Measurements from ENCODE around the gene RGS6.
A peak's percentile ranks its signal among the peaks of the same experiment; 100 is the strongest.

RGS6 gene

DNA sequence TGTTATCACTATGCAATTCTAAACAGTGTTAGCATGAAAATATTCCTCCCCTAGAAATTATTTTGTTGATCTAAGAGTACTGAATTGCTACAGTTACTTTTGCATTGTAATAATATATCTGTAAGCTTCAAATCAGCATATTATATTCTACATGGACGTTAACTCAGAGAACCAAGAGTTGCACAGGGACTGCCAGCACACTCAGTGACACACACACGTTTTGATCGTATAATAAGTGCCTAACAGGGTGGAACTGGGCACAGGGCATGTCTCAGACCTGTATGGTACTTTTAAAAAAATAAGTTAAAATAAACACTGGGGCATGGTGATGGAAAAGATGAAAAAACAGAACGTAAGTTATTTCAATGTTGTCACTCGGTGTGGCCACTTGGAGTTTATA, 451.6 kb downstream of the RGS6 start:
- no peak for DNase-seq (ENCODE audit: extremely low read depth in 1 of 2, low read depth in 1 of 2)

DNA sequence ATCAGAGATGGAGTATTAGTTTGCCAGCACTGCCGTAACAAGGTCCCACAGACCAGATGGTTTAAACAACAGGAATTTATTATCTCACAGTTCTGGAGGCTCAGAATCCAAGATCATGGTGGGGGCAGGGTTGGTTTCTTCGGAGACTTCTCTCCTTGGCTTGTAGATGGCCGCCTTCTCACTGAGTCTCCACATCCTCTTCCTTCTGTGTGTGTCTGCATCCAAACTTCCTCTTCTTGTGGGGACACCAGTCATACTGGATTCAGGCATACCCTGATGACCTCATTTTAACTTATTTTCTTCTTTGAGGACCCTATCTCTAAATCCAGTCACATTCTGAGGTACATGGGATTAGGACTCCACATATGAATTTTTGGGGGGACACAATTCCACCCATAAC, 455.5 kb downstream of the RGS6 start:
- no peak for DNase-seq (ENCODE audit: extremely low read depth in 1 of 2, low read depth in 1 of 2)

DNA sequence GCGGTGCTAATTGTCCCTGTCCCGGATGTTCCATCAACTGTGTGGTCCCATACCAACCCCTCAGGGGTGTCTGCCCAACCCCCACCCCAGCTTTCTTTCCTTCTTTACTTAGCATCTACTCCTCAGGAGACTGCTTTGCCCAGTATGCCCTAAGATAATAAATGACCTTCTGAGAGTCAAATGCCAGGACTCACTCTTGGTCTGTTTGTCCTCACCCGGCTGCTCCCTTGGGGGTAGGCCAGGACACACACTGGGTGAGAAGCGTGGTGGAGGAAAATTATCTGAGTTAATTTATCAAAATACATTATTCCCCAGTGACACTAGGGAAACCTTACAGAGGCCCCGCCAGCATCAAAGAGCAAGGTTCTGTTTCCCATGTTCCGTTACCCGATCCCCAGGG, 457.0 kb downstream of the RGS6 start:
- DNase-seq (ENCODE audit: extremely low read depth in 1 of 2, low read depth in 1 of 2) = no peak

DNA sequence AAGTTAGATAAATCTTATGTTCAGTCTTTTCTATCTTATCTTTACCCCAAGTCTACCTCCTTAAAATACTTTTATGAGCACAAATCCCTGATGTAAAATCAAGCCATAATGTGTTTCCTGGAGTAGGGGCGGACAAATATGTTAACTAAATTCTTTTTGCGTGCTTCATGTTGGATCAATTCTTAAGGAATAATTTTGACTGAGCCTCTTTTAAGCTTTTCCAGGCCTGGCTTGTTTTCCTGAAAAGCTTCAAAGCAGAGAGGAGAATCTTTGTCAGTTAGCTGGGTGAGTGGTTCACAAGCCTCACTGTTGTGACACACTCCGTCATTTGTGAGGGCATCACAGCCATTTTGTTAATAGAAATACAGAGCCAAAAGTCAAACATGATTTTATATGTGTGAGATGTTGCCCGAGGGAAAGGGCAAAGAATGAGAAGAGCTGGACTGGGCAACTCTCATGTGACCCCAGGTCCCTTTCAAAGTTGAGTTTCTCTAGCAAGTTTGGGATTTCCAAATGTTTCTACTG, 468.9 kb downstream of the RGS6 start:
- DNase-seq (ENCODE audit: extremely low read depth in 1 of 2, low read depth in 1 of 2) = no peak

DNA sequence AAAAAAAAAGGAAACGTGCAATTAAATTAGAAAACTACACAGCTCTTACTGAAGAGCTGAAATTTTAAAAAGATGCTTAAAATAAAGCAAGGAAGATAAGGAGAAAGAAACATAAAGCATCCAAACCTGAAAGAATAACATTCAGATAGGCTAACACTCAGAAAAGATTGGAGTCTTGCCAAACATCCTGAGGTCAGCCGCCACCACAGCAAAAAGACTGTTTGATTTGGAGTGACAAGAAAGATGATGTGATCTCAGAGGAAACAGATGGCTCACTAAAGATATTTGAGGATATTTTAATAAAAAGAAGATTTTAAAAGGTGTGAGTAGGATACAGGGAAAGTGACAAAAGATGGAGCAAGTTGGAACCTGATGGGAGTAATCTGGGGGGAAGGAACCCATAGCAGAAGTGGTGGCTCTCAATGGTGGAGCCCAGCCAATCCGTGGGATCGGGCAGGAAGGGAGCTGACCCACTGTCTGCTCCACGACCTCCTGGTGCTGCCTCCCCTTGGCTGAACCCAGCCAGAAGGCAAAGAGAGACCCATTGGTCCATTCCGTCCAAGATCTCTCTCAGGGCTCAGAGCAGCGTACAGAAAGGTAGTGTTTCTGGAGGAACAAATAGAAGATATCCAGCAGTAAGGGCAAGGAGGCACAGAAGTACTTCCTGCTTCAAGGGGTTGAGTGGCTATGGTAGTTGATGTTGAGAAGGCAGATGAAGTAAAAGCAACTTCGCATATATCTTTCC, 469.6 kb downstream of the RGS6 start:
- DNase-seq (ENCODE audit: extremely low read depth in 1 of 2, low read depth in 1 of 2) = no peak

DNA sequence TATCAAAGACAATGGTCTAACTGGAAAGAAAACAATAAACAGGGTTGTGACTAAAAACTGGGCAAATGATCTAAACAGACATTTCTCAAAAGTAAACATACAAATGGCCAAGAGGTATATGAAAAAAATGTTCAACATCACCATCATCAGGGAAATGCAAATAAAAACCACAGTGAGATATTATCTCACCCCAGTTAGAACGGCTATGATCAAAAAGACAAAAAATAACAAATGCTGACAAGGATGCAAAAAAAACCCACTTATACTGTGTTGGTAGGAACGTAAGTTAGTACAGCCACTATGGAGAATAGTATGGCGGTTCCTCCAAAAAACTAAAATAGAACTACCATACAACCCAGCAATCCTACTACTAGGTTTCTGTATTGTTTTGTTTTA, 470.1 kb downstream of the RGS6 start:
- no peak for DNase-seq (ENCODE audit: extremely low read depth in 1 of 2, low read depth in 1 of 2)

DNA sequence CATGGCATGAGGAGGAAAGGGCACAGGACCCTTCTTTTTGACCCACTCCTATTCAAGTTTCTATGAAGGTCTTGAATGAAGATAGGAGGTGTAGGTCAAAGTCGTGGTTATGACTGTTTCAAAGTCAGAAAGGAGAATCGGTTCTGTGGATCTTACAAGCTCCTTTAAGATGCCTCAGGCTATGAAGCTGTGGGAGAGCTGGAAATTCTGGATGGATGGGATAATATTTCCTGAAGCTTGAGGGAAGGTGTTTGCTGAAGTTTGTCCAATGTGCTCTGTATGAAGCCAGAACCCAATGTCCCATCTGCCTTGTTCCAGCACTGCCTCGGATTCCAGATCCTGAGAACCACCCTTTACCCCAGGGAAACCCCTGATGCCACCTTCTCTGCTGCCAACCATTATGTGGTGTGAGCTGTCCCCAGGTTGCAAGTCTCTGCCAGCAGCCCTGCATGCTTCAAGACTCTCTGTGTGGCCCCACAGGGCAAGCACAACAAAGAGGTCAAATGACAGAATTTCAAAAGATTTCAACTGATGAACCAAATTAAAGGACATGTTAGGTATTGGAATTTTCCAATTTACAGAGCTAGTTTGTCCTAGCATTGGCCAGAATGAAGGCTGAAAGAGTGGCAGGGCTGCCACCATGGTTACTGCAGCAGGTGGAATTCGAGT, 472.0 kb downstream of the RGS6 start:
- DNase-seq (ENCODE audit: extremely low read depth in 1 of 2, low read depth in 1 of 2) = no peak

DNA sequence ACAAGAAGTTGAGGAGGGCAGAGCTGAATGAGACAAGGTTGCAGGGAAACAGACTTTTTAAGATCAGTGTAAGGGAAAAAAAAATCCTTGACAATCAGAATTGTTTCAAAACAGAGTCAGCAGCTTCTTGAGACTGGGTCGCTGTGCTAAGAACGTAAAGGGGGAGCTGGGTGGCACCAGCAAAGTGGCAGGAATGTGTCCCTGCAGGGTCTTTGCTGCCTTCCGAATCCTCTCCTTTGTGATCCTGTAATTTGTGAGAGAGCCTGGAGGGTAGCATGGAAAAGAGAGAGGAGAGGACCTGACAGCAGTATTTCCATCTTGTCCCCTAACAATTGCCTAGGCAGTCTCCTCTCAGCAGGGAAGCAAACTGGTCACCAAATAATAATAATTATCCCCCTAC, 472.8 kb downstream of the RGS6 start:
- no peak for DNase-seq (ENCODE audit: extremely low read depth in 1 of 2, low read depth in 1 of 2)

DNA sequence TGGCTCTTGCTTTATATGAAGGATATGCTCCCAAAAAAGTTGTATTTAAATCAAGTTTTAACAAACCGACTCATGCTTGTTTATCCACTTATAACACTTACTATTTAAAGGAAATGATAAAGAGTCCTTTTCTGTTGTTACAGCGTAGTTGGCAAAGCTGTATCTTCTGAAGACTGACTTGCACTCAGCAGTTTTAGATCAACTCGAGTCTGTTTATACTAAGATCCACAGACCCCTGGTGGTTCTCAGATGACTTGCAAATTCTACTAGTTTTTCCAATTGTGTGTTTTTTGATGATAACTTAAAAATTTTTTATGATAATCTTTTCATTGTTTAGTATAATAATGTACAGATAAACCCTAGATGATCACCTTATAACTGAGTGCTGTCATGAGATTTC, 475.8 kb downstream of the RGS6 start:
- DNase-seq (ENCODE audit: extremely low read depth in 1 of 2, low read depth in 1 of 2) = no peak

DNA sequence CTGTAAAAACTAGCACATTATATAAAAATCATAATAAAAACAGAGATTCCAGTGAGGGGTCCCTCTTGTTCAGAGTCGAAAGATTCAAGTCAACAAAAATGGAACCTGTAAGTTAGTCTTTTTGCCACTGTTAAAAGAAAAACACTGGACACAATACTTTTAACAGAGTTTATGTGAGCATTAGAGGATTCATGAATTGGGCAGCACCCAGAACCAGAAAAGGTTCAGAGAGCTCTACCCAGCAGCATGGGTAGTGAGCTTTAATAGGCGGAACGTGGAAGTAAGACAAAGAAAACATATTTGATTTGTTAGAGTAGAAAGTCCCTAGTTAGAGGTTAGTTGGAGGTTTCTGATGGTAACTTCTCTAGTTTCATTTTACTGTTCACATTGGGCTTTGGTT, 476.8 kb downstream of the RGS6 start:
- DNase-seq (ENCODE audit: extremely low read depth in 1 of 2, low read depth in 1 of 2) = no peak

DNA sequence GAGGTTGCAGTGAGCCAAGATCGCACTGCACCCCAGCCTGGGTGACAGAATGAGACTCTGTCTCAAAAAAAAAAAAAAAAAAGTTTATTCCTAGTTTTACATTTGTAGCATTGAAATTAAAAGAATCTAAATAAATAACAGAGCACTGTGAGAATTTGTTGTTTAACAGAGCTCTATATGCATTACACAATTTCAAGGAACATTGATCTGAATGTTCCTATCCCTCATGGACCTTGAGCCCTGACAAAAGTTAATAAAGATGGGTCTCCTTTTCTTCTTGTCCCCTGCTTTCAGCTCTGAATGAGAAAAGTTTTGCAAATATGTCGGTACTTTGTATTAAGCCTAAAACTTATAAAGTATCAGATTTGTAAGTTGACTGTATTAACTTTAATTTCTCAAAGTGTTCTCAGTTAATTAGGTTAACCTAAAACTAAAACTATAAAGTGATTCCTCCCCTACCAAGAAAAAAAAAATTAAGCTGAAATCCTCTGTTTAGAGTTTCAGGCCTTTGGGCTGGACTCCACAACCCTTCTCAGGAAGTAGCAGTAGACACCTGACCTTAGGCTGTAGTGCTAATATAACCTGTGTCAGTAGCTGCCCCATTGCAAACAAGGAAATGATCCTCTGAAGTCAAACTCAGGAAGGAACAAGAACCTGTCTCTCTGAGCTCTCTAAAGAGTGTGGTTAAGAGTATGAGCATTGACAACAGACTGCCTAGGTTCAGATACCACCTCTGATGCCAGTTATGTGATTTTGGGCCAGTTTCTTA, 484.0 kb downstream of the RGS6 start:
- DNase-seq (ENCODE audit: extremely low read depth in 1 of 2, low read depth in 1 of 2) = no peak

DNA sequence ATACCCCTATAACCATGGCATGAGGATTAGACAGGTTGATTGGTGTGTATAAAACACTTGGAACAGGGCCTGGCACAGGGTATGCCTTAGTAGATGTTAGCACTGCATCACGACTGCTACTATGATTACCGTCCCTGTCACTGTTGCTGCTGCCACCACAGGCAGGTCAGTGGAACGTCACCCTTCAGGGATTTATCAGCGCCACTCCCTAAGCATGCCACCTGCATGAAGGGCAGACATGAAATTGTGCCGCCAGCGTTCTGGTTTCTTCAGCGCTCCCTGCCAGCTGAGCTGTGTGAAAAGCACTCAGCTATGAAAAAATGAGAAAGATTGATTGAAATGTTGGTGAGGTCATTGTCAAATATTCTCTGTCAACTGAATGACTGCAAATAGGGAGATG, 484.7 kb downstream of the RGS6 start:
- DNase-seq (ENCODE audit: extremely low read depth in 1 of 2, low read depth in 1 of 2) = no peak

DNA sequence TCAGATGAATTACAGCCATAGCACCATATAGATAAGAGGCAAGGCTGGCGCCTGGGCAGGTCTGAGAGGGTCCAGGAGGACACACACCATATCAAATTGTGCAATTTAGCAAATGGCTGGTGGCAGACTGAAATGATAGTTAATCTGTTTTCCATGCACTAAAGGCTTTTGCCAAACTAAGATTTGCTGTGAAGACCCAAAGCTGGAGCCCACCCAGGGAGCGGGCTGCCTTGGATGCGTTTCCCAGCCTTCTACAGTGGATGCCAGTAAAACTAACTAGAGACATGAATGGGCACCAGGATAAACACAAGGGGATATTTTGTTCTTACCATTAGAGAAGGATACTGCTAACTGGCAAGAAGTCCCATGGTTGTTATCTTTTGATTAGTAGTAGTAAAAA, 486.6 kb downstream of the RGS6 start:
- DNase-seq (ENCODE audit: extremely low read depth in 1 of 2, low read depth in 1 of 2) = no peak

DNA sequence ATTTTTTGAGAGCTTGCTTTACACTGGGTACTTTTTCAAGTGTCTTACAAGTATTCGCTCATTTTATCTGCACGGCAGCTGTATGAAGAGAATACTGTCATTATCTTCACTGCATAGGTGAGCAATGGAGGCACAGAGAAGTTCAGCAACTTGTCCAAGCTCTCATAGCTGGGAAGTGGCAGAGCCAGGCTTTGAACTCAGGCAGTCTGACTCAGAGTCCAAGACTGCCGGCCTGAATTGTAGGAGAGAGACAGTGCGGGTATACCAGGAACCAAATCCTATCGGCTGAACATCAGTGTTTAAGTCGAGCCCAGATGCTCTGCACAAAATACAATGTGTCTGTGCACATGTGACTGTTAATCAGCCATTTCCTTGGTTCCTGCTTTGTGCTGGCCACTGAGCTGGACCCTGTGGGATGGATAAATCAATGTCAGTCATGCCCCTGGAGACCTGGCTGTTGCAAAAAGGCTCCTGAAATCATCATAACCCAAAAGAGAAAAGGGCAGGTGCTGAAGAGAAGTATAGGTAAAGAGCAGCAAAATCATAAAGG, 487.1 kb downstream of the RGS6 start:
- DNase-seq (ENCODE audit: extremely low read depth in 1 of 2, low read depth in 1 of 2) = no peak

DNA sequence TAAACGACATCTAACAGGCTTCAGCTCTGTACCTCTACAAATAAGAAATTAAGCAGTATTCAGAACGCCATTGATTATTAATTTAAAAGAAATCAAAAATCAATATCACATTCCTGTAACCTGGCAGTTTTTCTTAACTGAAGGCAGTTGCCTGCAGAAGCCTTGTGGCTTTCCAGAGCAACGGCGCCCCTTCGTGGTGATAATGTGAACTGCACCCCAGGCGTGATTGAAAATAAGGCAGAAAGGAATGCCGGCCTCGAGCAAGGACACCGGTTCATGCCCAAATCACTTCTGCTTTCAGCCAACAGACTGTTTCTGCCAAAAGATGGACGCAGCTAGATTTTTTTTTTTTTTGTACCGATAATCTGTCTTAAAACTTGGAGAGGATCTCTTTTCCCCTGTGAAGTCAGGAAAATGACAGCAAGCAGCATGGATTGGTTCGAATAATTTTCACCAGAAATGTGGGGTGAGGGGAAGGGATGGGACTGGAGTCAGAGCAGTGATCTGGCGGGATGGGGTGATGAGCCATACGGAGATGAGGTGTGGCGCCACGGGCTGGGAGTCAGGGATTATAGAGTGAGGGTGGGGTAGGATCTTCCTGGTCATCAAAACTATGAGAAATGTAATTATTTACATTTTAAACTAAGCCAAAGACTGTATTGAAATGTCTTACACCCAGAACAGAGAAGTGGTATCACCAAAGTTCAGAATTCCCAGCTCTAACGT, 488.7 kb downstream of the RGS6 start:
- DNase-seq (ENCODE audit: extremely low read depth in 1 of 2, low read depth in 1 of 2) = peak in 1 of 2 donors; percentile 48

DNA sequence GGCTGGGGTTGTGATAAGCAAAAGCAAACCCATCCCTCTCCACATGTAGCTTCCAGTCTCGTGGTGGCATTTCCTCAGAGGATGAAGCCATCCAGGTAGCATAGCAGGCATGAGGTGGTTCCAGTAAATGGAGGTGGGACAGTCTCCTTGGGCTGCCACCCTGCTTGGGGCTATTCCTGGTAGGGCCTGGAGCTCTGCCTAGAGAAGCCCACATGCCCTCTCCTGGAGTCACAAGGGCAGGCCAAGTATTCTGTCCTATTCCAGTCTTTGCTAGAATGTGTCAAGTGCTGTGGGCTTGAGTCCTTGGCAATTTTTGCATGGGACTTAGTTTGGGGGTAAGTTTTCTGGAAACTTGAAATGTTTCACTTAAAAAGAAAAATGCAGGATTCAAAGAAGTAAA, 491.7 kb downstream of the RGS6 start:
- no peak for DNase-seq (ENCODE audit: extremely low read depth in 1 of 2, low read depth in 1 of 2)

DNA sequence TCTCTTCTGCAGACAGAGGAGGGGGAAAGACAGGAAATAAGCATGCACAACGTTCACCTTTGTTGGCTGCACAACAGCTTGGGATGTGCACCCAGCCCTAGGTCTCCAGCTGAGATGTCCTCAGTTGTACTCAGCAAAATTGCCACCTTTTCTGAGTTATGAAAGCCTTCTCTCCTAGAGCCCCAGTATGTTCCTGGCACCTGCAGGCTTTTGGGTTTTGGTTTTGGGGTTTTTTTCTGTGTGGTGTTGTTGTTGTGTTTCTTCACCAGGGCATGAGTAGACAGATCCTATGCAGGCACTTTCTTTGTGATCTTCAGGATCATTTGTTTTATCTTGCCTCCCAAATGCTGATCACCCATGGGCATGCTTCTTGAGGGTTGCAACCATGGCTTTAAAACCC, 498.2 kb downstream of the RGS6 start:
- DNase-seq (ENCODE audit: extremely low read depth in 1 of 2, low read depth in 1 of 2) = no peak

DNA sequence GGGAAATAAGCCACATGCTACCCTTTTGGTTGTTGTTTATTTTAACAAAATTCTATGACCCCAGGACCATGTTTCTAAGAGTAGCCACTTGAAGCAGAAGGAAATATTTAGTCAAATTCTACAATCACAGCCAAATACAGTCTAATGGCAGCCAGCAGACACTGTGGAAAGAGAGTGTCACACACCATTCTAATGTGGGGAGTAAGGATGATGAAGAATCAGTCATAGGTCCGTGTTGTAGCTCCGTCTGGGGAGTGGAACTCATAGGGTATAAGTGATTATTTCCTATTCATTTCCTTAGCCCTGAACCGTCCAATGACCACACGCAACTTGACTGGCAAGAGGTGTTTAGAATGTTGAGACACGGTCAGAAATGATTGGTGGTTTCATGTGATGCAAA, 500.5 kb downstream of the RGS6 start:
- DNase-seq (ENCODE audit: extremely low read depth in 1 of 2, low read depth in 1 of 2) = no peak

DNA sequence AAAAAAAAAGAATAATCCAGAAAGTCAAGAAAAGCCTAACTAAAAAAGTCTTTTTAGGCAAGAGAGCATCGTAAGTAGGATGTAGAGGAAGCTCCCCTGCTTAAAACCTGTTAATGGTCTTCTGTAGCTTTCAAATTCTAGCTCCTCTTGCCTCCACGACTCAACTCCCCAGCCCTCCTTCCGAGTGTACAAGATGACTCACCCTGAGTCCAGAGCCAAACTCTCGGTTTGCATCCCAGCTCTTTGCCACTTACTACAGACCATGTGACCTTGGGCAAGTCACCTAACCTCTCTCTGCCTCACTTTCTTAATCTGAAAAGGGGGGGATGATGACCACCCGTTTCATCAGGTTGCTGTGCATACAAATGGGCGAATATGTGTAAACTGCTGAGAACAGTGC, 501.3 kb downstream of the RGS6 start:
- no peak for DNase-seq (ENCODE audit: extremely low read depth in 1 of 2, low read depth in 1 of 2)

DNA sequence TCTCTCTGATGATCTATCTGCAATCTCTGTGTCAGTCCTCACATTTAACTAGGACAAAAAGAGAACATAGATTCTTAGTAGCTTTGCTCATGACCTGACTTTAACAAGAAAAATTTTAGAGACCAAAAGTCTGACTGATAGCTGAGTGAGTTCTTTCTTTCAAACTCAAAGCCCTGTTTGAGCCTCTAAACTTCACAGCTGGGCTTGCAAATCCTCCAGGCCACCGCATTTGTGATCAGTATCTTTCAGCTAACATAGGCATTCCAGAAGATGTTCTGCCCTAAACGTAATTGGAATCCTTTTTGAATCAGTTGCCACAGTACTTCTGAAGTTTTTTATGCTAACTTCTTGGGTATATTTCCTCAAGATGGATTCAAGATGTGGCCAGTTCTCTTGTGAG, 502.6 kb downstream of the RGS6 start:
- DNase-seq (ENCODE audit: extremely low read depth in 1 of 2, low read depth in 1 of 2) = no peak

DNA sequence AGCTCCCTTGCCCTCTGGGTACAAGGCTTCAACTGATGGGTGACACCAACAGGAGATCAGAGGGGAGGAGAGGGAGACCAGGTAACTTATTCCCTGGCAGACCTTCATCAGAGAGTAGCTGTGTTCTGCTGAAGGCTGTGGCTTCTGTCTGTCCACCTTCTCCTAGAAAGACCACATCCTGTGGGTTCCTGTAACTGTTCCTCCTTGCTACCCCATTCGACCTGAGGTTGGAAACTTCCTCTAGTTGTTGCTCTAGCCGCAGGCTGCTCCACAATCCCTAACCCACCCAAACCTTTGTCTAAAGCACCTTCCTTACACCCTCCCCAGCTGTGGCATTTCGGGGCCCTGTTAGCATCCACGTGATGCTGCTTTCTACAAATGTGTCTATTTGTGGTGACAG, 507.5 kb downstream of the RGS6 start:
- DNase-seq (ENCODE audit: extremely low read depth in 1 of 2, low read depth in 1 of 2) = no peak

Measured in activated CD8-positive, alpha-beta memory T cell treated with anti-CD3 and anti-CD28 coated beads for 1 hour (primary cell).